ENCODE measurements around the gene SART3. TPM values are rescaled to one million over a fixed set of nuclear protein-coding genes. Genes with fewer than 3 reads are reported as not detected.

Gene SART3
- polyA plus RNA-seq, 1 experiment = 23.1 TPM

DNA sequence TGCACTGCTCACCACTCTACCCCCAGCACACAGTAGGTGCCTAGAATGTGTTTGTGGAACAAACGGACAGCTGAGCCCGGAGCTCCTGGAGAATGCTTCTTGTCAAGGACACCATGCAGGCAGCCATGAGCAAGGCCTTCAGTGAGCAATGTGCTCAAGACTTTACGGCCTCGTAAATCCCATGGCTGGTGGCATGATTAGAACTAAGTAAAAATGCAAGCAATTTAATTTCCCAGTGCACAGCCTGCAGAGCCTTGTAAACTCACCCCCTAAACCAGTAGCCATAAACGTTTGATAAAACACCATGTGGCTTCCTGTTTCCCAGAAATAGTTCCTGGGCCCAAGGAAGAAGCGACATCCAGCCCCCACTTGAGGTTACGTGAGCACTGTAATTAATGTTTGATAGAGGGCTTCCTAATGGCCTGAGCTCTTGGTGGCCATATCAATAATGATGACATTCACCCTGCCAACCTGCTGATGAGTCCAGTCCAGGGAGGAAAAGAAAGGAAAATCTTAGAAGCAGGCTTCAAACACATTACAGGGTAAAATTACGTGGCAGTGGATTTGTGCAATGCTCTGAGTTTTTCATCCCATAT is 82.3 kb downstream of the SART3 start:
- POLR2A ChIA-PET = no interaction called here
- CTCF ChIA-PET = interaction anchor here (1.2 to 1.6 kb wide), 2 partner anchors 13 to 22 kb away, joined by 4 to 6 read pairs; no protein-coding TSS in a partner anchor
- no peak for TF ChIP-seq CTCF (IDR thresholded peaks at IDR 0.05; ENCODE audit: insufficient read depth, low read depth, low read length)

DNA sequence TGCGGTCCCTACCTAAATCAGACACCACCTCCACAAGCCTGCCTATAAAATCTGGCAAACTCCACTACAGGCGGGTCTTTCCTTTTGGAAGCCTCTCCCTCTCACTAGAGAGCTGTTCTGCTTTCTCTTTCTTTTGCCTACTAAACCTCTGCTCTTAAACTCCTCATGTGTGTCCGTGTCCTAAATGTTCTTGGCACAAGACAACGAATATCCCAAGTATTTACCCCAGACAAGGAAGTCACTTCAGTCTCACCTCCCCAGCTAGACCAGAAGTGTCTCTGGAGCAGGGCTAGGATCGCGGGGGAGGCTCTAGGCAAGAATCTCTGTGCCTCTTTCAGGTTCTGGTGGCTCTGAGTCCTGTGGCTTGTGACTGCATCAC is 83.1 kb downstream of the SART3 start:
- H3K36me3 ChIP-seq (ENCODE audit: control insufficient read depth, insufficient read depth, low read length) = no peaks in the 10 kb centered on the region
- DNase-seq (ENCODE audit: low read depth) = no peak
- ChIA-PET CTCF (no interaction called here), POLR2A (no interaction called here)
- H3K4me3 ChIP-seq (ENCODE audit: low read depth, low read length) = no peak overlapping the region
- H3K27me3 ChIP-seq (ENCODE audit: control insufficient read depth, insufficient read depth, low read length) = no peaks in the 10 kb centered on the region; the same call in 1 of the 2 replicates
- TF ChIP-seq CTCF (IDR thresholded peaks at IDR 0.05; ENCODE audit: insufficient read depth, low read depth, low read length) = no peak

More for the DNA sequence above, 82.3 kb downstream of the SART3 start:
- Histone ChIP-seq H3K27me3 (ENCODE audit: control insufficient read depth, insufficient read depth, low read length) (no peaks in the 10 kb centered on the region; the same call in 1 of the 2 replicates), H3K4me3 (ENCODE audit: low read depth, low read length) (no peak overlapping the region), H3K36me3 (ENCODE audit: control insufficient read depth, insufficient read depth, low read length) (no peaks in the 10 kb centered on the region)
- DNase-seq (ENCODE audit: low read depth) = peak; percentile 4

DNA sequence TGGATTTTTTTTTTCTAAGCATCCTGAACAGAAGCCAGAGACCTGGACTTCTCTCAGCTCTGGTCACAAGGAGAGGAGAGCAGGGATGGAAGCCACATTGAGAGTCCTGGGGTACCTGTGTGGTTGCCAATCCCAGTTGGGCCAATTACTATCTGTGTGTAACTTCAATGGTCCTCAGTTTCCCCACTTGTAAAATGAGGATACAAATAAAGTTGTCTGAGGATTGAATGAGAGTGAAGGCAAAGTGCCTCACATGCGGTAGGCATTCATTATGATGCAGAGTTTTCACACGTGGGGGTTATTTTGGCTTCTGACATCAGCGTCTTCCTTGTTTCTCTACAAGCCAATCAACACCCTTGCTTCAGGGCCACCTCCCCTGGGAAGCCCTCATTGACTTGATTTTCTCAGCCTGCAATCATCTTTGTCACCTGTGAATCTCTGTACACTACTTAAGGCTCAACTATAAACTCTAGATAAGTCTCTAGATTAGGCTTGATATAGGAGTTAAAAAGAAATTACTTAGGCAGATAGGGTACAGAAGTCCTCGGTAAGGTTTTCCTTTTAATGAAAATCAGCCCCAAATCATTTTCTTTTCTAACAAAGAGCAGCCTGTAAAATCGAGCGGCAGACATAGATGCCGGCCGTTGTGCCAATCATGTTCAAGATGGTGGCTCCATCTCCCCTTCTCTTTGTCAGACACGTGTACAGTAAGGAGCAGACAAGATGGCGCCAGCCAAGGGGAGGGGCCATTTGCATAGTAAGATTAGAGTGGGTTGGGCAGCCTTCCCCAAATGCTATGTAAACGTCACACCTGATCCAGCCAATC is 83.7 kb downstream of the SART3 start:
- POLR2A ChIA-PET = no interaction called here
- no peaks in the 10 kb centered on the region for H3K36me3 ChIP-seq (ENCODE audit: control insufficient read depth, insufficient read depth, low read length)
- no peak for DNase-seq (ENCODE audit: low read depth)
- H3K4me3 ChIP-seq (ENCODE audit: low read depth, low read length) = no peak overlapping the region
- no peak for TF ChIP-seq CTCF (IDR thresholded peaks at IDR 0.05; ENCODE audit: insufficient read depth, low read depth, low read length)
- no peaks in the 10 kb centered on the region; the same call in 1 of the 2 replicates for H3K27me3 ChIP-seq (ENCODE audit: control insufficient read depth, insufficient read depth, low read length)
- CTCF ChIA-PET = no interaction called here

DNA sequence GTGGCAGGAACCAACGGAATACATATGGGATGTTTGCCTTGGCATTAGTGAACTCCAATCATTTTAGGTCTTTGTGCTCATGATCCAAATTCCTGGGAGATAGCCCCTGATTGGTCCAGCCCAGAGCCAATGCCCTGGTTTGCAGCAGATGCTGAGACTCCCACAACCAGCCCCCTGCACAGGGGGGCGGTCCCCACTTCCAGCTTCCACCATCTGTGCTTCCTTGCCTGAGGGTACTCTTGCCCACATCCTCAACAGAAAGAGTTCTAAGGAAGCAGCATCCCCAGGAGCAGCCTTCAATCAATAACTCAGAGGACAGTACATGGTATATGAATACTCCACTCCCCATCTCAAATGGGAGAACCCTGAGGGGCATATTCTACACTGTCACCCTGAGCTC is 85.6 kb downstream of the SART3 start:
- CTCF ChIA-PET = interaction anchor here (1.7 kb wide), 1 partner anchor 16 kb away, joined by 4 read pairs; no protein-coding TSS in a partner anchor
- H3K36me3 ChIP-seq (ENCODE audit: control insufficient read depth, insufficient read depth, low read length) = no peaks in the 10 kb centered on the region
- POLR2A ChIA-PET = no interaction called here
- no peak overlapping the region for H3K4me3 ChIP-seq (ENCODE audit: low read depth, low read length)
- no peak for TF ChIP-seq CTCF (IDR thresholded peaks at IDR 0.05; ENCODE audit: insufficient read depth, low read depth, low read length)
- no peaks in the 10 kb centered on the region; the same call in 1 of the 2 replicates for H3K27me3 ChIP-seq (ENCODE audit: control insufficient read depth, insufficient read depth, low read length)
- no peak for DNase-seq (ENCODE audit: low read depth)

GRCh38 chr12:108473400-108474055 is 87.4 kb downstream of the SART3 start:
- ChIA-PET POLR2A (no interaction called here), CTCF (no interaction called here)
- no peaks in the 10 kb centered on the region for H3K27me3 ChIP-seq (ENCODE audit: control insufficient read depth, insufficient read depth, low read length)
- H3K36me3 ChIP-seq (ENCODE audit: control insufficient read depth, insufficient read depth, low read length) = no peaks in the 10 kb centered on the region
- no peak for DNase-seq (ENCODE audit: low read depth)
- no peak for TF ChIP-seq CTCF (IDR thresholded peaks at IDR 0.05; ENCODE audit: insufficient read depth, low read depth, low read length)
- no peak overlapping the region for H3K4me3 ChIP-seq (ENCODE audit: low read depth, low read length)
